NCI-H1105 (cell line): ENCODE results near the gene FBXL5.

Experiments used
- DNase-seq: peaks from one replicate; lab custom pipeline; 2025; lab: John Stamatoyannopoulos, UW

Gene FBXL5

GRCh38 chr4:15557786-15558550 is 97.2 kb downstream of the FBXL5 start:
- DNase-seq: no peak

DNA sequence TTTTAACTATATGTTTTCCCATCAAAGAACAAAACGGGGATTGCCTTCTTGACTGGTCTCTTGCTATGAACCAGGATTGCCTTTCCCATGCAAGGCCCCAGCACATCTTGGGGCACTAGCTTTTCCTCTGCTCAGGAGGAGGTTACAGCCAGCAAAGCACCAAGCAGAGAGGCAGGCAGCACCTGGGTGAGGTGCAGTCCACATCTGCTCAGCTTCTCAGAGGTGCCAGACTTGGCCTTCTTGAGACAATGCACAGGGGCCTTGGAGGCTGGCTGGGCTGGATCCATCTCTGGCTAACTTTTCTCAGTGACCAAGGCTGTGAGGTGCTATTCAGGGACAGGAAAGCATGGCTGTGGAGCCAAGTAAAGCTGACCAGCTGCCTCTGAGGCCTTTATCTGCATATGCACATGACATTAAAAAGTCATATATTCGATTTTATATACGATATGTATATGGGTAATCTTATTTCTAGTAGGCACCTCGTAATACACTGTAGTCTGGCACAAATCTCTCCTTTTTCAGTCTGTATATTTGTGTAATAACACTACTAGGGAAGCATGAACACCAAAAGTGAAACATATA is 98.6 kb downstream of the FBXL5 start:
- DNase-seq: no peak
